NCI-H128 (cell line): ENCODE data around the gene LRRC37A3.
"Not testable (repeated sequence)": the region's sequence is repeated elsewhere in the genome, so short reads cannot be mapped to it uniquely, and the experiment has no call there.

Experiments used
- DNase-seq: peaks from one replicate; lab custom pipeline; 2025; ENCODE audit not compliant: unreplicated experiment; lab: John Stamatoyannopoulos, UW

The LRRC37A3 gene

DNA sequence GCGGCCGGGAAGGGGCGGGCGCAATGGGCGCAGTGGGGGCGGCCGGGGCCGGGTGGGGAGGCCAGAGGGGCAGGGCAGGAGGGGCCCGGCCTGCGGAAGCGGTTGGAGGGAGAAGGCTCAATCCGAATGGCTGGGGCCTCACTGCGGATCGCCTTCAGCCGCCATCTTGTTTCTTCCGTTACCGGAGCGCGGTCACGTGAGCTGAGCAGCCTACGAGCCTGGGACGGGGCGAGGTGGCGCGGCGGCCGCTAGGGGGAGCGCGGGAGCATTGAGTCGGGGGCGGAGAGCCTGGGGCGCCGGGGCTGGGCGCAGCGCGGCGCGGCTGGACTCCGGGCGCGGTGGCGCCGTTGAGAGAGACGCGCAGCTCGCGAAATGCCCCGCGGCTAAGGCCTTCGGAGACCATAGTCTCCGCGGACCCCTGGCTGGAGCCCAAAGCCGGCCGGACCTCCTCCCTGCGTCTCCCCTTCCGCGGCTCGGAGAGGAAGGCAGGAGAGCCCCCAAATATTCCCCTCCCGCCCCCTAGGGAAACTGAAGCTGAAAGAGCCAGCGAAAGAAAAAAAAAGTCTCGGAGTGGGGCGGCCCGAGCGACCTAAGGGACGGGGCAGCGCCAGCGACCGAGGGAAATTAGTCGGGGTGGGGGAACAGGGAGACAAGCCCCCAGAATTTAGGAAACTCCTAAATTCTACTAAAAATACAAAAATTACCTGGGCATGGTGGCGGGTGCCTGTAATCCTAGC is at the start of gene LRRC37A3:
LRRC37A3 (minus strand) TSS at position 190 of the 737 bp plus-strand sequence. CDS start 22,221 bp downstream, outside the sequence.
- peak; percentile 88 for DNase-seq

GRCh38 chr17:64965873-64966287 is 46.6 kb upstream of the LRRC37A3 start:
- DNase-seq = not testable (repeated sequence)

DNA sequence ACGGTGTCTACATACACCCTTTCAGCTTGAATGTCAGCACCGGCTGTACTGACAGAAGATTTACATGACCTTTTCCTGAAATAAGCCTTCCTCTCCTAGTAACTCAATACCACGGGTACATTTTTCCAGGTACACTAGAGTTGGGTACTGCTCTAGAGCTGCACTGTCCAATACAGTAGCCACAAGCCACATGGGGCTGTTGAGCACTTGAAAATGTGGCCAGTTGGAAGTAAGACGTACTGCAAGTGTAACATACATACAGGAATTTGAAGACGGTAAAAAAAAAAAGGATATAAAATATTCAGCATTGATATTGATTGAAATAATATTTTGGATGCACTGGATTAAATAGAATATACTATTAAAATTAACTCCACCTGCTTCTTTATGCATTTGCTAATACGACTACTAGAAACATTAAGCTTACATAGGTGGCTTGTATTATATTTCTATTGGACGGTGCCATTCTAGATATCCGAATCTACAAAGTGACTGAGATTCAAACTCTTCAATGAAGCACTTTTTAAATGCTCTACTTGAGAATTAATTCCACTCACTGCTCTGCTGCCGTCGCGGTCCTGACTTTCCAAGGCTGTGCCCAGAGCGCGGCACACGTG is 46.1 kb upstream of the LRRC37A3 start:
- DNase-seq = not testable (repeated sequence)

DNA sequence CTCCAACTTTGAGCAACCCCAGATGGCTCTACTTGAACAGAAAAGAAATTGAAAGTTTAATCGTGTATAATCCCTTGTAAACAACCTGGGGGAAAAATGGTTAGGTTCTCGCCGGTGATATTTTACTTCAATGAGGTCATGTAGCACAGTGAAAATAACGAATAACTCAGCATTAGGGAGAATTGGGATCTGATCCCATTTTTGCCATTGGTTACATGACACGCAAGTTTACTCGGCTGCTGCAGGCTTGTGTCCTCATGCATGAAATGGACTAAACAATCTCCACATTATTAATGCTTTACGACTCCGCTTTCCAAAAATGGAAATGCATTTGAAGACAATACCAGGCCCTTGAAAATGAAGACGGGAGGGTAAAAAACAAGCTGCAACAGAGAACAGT is 45.5 kb upstream of the LRRC37A3 start:
- no peak for DNase-seq

- not testable (repeated sequence) for DNase-seq
Measured at GRCh38 chr17:64963814-64964213, 44.5 kb upstream of the LRRC37A3 start.

- not testable (repeated sequence) for DNase-seq
Measured at GRCh38 chr17:64961563-64962378, 42.5 kb upstream of the LRRC37A3 start.

GRCh38 chr17:64951877-64952276 is 32.6 kb upstream of the LRRC37A3 start:
- no peak for DNase-seq

DNA sequence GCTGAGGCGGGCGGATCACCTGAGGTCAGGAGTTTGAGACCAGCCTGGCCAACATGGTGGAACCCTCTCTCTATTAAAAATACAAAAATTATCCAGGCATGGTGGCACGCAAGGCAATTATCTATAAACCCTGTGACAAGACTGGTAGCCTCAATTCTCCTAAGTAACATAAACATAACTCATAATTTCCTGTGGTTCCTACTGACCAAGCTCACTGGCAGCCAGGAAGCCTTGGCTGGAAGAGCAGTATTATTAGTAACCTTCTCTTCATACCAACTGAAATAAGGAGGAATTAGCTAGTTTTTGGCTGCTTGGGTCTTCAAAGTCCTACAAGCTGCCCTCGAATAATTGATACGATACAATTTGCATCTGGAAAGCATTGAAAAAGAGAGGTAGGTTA is 31.6 kb upstream of the LRRC37A3 start:
- no peak for DNase-seq

- DNase-seq = no peak
Measured at GRCh38 chr17:64947152-64947551, 27.9 kb upstream of the LRRC37A3 start.

GRCh38 chr17:64941761-64942160 is 22.5 kb upstream of the LRRC37A3 start:
- DNase-seq = no peak

DNA sequence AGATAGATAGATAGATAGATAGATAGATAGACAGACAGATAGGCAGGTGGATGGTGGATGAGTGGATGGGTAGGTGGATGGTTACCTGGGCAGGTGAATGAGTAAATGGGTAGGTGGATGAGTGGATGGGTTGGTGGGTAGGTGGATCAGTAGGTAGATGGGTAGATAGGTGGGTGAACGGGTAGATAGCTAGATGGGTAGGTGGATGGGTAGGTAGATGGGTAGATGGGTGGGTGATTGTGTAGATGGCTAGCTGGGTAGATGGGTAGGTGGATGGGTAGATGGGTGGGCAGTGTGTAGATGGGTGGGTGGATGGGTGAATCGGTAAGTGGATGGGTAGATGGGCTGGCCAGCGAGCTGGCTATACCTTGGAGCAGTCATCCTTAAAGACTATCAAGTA is 21.8 kb upstream of the LRRC37A3 start:
- DNase-seq = no peak

- DNase-seq = no peak
Measured at GRCh38 chr17:64940055-64940454, 20.8 kb upstream of the LRRC37A3 start.

DNA sequence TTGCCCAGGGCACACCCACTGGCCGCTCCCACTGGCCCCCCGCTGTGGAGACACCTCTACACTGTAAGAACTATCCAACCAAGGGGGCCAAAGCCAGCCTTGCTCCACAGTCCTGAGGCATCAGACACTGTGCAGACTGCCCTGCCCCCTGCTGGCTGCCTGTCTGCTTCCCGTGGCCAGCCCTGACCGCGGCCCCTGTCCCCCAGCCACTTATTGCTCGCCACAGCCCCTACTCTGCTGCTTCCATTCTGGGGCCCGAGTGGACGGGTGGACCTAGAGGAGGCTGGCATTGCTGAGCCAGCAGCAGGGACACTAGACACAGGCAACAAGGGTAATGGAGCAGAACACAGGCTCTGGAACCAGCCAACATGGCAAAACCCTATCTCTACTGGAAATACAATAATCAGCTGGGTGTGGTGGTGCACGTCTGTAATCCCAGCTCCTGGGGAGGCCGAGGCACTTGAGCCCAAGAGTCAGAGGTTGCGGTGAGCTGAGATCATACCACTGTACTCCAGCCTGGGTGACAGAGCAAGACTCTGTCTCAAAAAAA is 19.7 kb upstream of the LRRC37A3 start:
- no peak for DNase-seq

GRCh38 chr17:64938290-64938689 is 19.0 kb upstream of the LRRC37A3 start:
- DNase-seq = no peak

GRCh38 chr17:64936117-64936516 is 16.8 kb upstream of the LRRC37A3 start:
- no peak for DNase-seq

- DNase-seq = not testable (repeated sequence)
Measured at GRCh38 chr17:64934284-64934778, 15.1 kb upstream of the LRRC37A3 start.

GRCh38 chr17:64932850-64933249 is 13.6 kb upstream of the LRRC37A3 start:
- not testable (repeated sequence) for DNase-seq

DNA sequence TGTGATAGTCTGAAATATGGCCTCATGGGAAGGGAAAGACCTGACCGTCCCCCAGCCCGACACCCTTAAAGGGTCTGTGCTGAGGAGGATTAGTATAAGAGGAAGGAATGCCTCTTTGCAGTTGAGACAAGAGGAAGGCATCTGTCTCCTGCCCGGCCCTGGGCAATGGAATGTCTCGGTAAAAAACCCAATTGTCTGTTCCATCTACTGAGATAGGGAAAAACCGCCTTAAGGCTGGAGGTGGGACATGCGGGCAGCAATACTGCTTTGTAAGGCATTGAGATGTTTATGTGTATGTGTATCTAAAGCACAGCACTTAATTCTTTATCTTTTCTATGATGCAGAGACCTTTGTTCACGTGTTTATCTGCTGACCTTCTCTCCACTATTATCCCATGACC is 11.1 kb upstream of the LRRC37A3 start:
- not testable (repeated sequence) for DNase-seq

- not testable (repeated sequence) for DNase-seq
Measured at GRCh38 chr17:64929419-64930209, 10.3 kb upstream of the LRRC37A3 start.

- not testable (repeated sequence) for DNase-seq
Measured at GRCh38 chr17:64928701-64929100, 9.4 kb upstream of the LRRC37A3 start.
